ENCODE measurements around the gene ABHD17B.
"Not testable (repeated sequence)": the region's sequence is repeated elsewhere in the genome, so short reads cannot be mapped to it uniquely, and the experiment has no call there.

ABHD17B gene

DNA sequence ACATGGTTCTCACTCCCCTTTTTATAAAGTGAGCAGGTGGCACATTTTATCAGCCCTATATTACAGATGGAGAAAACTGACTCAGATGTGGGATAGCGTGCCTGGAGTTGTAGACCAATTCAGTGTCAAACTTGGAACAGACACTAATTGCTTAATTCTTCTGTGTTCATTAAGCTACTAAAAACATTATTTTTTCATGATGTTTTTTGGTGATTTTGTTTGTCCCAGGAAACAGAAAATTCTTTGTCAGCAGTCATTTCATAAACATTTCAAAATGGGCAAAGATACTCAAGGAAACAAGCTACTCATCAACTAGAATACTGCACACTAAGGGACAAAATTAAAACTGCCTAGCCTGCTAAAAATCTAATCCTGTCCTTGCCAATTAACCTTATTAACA is 2.2 kb downstream of the ABHD17B start:
- no peak for DNase-seq (ENCODE audit: low read depth)
- TF ChIP-seq, protein P1, sequence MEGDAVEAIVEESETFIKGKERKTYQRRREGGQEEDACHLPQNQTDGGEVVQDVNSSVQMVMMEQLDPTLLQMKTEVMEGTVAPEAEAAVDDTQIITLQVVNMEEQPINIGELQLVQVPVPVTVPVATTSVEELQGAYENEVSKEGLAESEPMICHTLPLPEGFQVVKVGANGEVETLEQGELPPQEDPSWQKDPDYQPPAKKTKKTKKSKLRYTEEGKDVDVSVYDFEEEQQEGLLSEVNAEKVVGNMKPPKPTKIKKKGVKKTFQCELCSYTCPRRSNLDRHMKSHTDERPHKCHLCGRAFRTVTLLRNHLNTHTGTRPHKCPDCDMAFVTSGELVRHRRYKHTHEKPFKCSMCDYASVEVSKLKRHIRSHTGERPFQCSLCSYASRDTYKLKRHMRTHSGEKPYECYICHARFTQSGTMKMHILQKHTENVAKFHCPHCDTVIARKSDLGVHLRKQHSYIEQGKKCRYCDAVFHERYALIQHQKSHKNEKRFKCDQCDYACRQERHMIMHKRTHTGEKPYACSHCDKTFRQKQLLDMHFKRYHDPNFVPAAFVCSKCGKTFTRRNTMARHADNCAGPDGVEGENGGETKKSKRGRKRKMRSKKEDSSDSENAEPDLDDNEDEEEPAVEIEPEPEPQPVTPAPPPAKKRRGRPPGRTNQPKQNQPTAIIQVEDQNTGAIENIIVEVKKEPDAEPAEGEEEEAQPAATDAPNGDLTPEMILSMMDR (conservative IDR thresholded peaks at IDR 0.05; ENCODE audit: control insufficient read depth, insufficient read depth, low read depth, low read length), result no peak
- H3K4me3 ChIP-seq (ENCODE audit: control insufficient read depth, low read depth, low read length), result peak overlapping the region; percentile 96

- TF ChIP-seq, protein P1 (conservative IDR thresholded peaks at IDR 0.05; ENCODE audit: control insufficient read depth, insufficient read depth, low read depth, low read length), result no peak
Measured at GRCh38 chr9:71904076-71904475, 6.9 kb downstream of the ABHD17B start.

DNA sequence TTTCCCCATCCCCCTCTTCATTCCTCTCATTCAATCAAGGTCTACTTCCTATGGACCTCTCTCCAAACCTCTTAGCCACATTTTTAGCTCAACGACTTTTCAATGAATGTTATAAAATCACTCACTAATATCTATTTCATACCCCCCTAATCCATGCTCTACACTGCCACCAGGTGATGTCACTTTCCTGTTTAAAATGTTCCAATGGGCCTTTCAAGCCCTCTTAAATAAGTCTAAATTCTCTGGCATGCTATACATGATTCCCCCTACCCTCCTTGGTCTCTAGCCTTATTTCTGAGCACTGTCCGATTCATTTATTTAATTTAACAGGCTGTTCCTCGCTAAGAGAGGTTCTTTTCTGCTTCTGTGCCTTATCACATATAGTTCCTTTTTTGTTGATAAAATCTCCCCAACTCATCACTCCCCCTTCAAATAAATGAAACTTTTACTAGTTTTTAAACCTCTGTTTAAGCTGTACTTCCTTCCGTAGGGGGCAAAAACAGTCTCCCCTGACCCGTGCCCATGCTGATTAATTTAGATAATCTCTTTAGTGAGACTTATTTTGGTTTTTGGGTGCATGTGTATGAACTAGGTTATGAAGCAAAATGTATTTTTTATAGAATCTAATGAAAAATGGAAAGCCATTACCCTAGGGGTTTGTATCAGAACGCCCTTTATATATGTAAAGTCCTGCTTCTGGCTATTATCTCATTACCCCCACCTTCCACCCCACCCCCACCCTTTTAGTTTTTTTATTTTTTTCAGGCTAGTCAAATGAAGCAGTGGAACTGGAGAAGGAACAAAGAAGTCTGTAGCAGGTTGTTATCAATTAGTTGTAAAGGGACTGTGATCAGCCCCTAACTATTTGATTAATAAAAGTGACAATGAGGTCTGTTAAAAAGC is 9.0 kb downstream of the ABHD17B start:
- TF ChIP-seq, protein P1 (conservative IDR thresholded peaks at IDR 0.05; ENCODE audit: control insufficient read depth, insufficient read depth, low read depth, low read length), result no peak

More at GRCh38 chr9:71904076-71904475, 6.9 kb downstream of the ABHD17B start:
- H3K4me3 ChIP-seq (ENCODE audit: control insufficient read depth, low read depth, low read length), result no peak overlapping the region
- DNase-seq (ENCODE audit: low read depth), result no peak

DNA sequence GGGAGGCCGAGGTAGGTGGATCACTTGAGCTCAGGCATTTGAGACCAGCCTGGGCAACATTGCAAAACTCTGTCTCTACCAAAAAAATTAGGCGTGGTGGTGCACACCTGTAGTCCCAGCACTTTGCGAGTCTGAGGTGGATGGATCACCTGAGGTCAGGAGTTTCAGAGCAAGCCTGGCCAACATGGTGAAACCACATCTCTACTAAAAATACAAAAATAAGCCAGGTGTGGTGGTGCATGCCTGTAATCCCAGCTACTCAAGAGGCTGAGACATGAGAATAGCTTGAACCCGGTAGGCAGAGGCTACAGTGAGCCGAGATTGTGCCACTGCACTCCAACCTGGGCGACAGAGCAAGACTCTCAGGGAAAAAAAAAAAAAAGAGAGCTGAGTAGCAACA is 12.2 kb downstream of the ABHD17B start:
- not testable (repeated sequence) for DNase-seq (ENCODE audit: low read depth); H3K4me3 ChIP-seq (ENCODE audit: control insufficient read depth, low read depth, low read length)

More for the DNA sequence above, 9.0 kb downstream of the ABHD17B start:
- H3K4me3 ChIP-seq (ENCODE audit: control insufficient read depth, low read depth, low read length), result no peak overlapping the region
- DNase-seq (ENCODE audit: low read depth), result no peak

DNA sequence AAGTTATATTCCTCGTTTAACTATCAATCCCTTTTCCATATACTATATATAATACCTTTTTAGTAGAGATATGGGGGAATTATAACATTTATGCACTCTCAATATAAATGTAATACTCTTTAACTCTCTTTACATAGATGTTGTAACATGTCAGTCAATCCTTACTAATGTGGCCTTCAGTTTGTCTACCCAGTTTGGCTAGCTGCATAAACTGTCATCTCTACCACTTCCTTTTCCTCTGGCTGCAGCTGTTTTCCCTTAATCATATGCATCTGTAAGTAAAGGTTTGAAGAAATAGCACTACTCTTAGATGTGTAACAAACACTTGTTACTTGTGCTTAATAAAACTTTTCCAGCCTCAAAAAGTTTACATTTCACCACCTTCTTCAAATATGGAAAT is 13.4 kb downstream of the ABHD17B start:
- peak; percentile 37 for DNase-seq (ENCODE audit: low read depth)
- TF ChIP-seq, protein P1 (conservative IDR thresholded peaks at IDR 0.05; ENCODE audit: control insufficient read depth, insufficient read depth, low read depth, low read length), result no peak
- H3K4me3 ChIP-seq (ENCODE audit: control insufficient read depth, low read depth, low read length), result no peak overlapping the region

DNA sequence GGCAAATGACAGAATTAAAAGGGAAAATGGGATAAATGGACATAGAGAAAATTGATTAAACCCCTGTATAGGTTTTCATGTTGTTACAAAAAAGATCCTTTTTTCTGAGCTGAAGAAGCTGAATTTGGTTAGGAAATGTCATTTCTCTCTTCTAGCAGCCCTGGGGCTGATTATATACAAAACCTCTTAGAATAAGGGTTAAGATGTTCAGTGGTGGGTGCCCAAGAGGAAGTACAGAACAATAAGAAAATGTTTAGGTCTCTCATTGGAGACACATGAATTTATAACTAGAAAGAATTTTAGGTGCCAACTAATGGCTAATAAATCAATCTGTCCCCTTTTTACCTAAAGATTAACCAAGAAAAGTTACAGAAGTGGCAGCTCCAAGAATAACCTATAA is 14.2 kb downstream of the ABHD17B start:
- DNase-seq (ENCODE audit: low read depth), result no peak
- no peak overlapping the region for H3K4me3 ChIP-seq (ENCODE audit: control insufficient read depth, low read depth, low read length)
- TF ChIP-seq, protein P1 (conservative IDR thresholded peaks at IDR 0.05; ENCODE audit: control insufficient read depth, insufficient read depth, low read depth, low read length), result no peak

DNA sequence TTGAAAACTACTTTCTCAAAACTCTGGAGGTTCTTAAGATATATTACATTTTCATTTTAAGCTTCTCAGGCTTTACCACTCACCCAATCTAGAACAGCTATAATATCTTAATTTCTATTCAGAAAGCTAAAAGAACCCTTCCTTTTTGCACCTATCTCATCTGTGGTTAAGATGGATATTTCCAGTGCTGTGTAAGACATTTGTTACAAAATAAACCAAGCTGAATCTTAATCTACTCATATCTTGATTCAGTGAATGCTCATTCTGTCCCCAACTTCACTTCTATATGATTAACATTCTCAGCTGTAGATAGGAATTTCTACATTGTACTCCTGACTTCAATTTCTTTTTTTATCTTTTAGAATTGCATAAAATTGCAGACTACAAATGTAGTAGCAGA is 15.0 kb downstream of the ABHD17B start:
- TF ChIP-seq, protein P1 (conservative IDR thresholded peaks at IDR 0.05; ENCODE audit: control insufficient read depth, insufficient read depth, low read depth, low read length), result no peak
- no peak for DNase-seq (ENCODE audit: low read depth)
- no peak overlapping the region for H3K4me3 ChIP-seq (ENCODE audit: control insufficient read depth, low read depth, low read length)
